ENCODE data around the gene AMACR.

The AMACR gene

DNA sequence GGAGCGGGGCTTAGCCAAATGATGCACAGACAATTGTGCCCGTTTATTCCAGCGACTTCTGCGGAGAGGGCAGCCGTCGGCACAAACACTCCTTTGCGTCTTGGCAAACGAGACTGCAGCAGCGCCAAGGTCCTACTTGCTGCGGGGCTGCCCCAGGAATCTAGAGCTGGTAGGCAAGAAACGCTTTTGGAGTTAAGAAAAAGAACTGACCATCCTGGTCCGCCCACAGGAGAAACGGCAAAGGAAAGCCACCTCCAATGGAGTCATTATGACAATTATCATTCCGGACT is 69.4 kb downstream of the AMACR start:
- Histone ChIP-seq H3K9ac (ENCODE audit: low read depth, low read length) (no peak overlapping the region), H3K4me1 (ENCODE audit: control insufficient read depth, insufficient read depth, low read length) (no peaks in the 10 kb centered on the region), H3K27ac (ENCODE audit: low read depth, low read length) (no peak overlapping the region), H3K36me3 (ENCODE audit: control insufficient read depth, insufficient read depth, low read length) (no peaks in the 10 kb centered on the region), H3K27me3 (ENCODE audit: control insufficient read depth, insufficient read depth, low read length) (peaks cover 18% of the 10 kb centered on the region), H3K9me3 (ENCODE audit: control insufficient read depth, insufficient read depth, low read length) (no peaks in the 10 kb centered on the region), H3K4me3 (ENCODE audit: low read depth, low read length) (no peak overlapping the region)

DNA sequence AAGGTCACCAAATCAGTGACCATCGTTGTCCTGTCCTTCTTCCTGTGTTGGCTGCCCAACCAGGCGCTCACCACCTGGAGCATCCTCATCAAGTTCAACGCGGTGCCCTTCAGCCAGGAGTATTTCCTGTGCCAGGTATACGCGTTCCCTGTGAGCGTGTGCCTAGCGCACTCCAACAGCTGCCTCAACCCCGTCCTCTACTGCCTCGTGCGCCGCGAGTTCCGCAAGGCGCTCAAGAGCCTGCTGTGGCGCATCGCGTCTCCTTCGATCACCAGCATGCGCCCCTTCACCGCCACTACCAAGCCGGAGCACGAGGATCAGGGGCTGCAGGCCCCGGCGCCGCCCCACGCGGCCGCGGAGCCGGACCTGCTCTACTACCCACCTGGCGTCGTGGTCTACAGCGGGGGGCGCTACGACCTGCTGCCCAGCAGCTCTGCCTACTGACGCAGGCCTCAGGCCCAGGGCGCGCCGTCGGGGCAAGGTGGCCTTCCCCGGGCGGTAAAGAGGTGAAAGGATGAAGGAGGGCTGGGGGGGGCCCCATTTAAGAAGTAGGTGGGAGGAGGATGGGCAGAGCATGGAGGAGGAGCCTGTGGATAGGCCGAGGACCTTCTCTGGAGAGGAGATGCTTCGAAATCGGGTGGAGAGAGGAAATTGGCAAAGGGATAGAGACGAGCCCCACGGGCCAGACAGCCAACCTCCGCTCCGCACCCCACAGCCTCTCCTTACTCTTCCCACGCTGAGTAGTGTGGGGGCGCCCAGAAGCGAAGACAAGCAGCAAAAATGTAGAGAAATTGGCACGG is 69.9 kb downstream of the AMACR start:
- H3K9ac ChIP-seq (ENCODE audit: low read depth, low read length): no peak overlapping the region
- H3K9me3 ChIP-seq (ENCODE audit: control insufficient read depth, insufficient read depth, low read length): no peaks in the 10 kb centered on the region
- no peaks in the 10 kb centered on the region for H3K36me3 ChIP-seq (ENCODE audit: control insufficient read depth, insufficient read depth, low read length)
- no peak overlapping the region for H3K27ac ChIP-seq (ENCODE audit: low read depth, low read length)
- H3K27me3 ChIP-seq (ENCODE audit: control insufficient read depth, insufficient read depth, low read length): peaks cover 18% of the 10 kb centered on the region
- H3K4me3 ChIP-seq (ENCODE audit: low read depth, low read length): no peak overlapping the region
- H3K4me1 ChIP-seq (ENCODE audit: control insufficient read depth, insufficient read depth, low read length): no peaks in the 10 kb centered on the region

DNA sequence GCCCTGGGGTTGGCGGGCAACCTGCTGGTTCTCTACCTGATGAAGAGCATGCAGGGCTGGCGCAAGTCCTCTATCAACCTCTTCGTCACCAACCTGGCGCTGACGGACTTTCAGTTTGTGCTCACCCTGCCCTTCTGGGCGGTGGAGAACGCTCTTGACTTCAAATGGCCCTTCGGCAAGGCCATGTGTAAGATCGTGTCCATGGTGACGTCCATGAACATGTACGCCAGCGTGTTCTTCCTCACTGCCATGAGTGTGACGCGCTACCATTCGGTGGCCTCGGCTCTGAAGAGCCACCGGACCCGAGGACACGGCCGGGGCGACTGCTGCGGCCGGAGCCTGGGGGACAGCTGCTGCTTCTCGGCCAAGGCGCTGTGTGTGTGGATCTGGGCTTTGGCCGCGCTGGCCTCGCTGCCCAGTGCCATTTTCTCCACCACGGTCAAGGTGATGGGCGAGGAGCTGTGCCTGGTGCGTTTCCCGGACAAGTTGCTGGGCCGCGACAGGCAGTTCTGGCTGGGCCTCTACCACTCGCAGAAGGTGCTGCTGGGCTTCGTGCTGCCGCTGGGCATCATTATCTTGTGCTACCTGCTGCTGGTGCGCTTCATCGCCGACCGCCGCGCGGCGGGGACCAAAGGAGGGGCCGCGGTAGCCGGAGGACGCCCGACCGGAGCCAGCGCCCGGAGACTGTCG is 70.7 kb downstream of the AMACR start:
- no peaks in the 10 kb centered on the region for H3K9me3 ChIP-seq (ENCODE audit: control insufficient read depth, insufficient read depth, low read length)
- no peak overlapping the region for H3K4me3 ChIP-seq (ENCODE audit: low read depth, low read length)
- no peaks in the 10 kb centered on the region for H3K36me3 ChIP-seq (ENCODE audit: control insufficient read depth, insufficient read depth, low read length)
- H3K27ac ChIP-seq (ENCODE audit: low read depth, low read length): no peak overlapping the region
- no peak overlapping the region for H3K9ac ChIP-seq (ENCODE audit: low read depth, low read length)
- peaks cover 18% of the 10 kb centered on the region for H3K27me3 ChIP-seq (ENCODE audit: control insufficient read depth, insufficient read depth, low read length)
- H3K4me1 ChIP-seq (ENCODE audit: control insufficient read depth, insufficient read depth, low read length): no peaks in the 10 kb centered on the region

DNA sequence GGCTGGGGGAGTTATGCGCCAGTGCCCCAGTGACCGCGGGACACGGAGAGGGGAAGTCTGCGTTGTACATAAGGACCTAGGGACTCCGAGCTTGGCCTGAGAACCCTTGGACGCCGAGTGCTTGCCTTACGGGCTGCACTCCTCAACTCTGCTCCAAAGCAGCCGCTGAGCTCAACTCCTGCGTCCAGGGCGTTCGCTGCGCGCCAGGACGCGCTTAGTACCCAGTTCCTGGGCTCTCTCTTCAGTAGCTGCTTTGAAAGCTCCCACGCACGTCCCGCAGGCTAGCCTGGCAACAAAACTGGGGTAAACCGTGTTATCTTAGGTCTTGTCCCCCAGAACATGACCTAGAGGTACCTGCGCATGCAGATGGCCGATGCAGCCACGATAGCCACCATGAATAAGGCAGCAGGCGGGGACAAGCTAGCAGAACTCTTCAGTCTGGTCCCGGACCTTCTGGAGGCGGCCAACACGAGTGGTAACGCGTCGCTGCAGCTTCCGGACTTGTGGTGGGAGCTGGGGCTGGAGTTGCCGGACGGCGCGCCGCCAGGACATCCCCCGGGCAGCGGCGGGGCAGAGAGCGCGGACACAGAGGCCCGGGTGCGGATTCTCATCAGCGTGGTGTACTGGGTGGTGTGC is 71.4 kb downstream of the AMACR start, which contains the start of gene RXFP3:
RXFP3 (plus strand) TSS at position 6 of the 636 bp plus-strand sequence; CDS start at position 361, 355 bp downstream.
- Histone ChIP-seq H3K36me3 (ENCODE audit: control insufficient read depth, insufficient read depth, low read length) (no peaks in the 10 kb centered on the region), H3K27ac (ENCODE audit: low read depth, low read length) (no peak within 1 kb of the TSS), H3K9me3 (ENCODE audit: control insufficient read depth, insufficient read depth, low read length) (no peaks in the 10 kb centered on the region), H3K4me3 (ENCODE audit: low read depth, low read length) (peak within 1 kb of the TSS; percentile 75), H3K9ac (ENCODE audit: low read depth, low read length) (no peak within 1 kb of the TSS), H3K4me1 (ENCODE audit: control insufficient read depth, insufficient read depth, low read length) (peaks cover 6% of the 10 kb centered on the region), H3K27me3 (ENCODE audit: control insufficient read depth, insufficient read depth, low read length) (peaks cover 18% of the 10 kb centered on the region)

Data from HUES48 (cell line).